ENCODE data around the gene MPG.
"Not testable (repeated sequence)": the region's sequence is repeated elsewhere in the genome, so short reads cannot be mapped to it uniquely, and the experiment has no call there.

GRCh38 chr16:38206-38605, 39.8 kb upstream of the MPG start:
- TF ChIP-seq REST (IDR thresholded peaks at IDR 0.05; ENCODE audit: unreplicated experiment); EZH2 (IDR thresholded peaks at IDR 0.05; ENCODE audit: low read depth, unreplicated experiment); EZH2phosphoT487 (IDR thresholded peaks at IDR 0.05; ENCODE audit: unreplicated experiment); CREB1 (CRISPR knock-in tag; IDR thresholded peaks at IDR 0.05; ENCODE audit: low read depth); POLR2AphosphoS5 (IDR thresholded peaks at IDR 0.05; ENCODE audit: low read depth); ZNF114 (CRISPR knock-in tag; IDR thresholded peaks at IDR 0.05); JUNB (IDR thresholded peaks at IDR 0.05; ENCODE audit: unreplicated experiment); ZNF331 (CRISPR knock-in tag; IDR thresholded peaks at IDR 0.05; ENCODE audit: low read depth); ETS1 (IDR thresholded peaks at IDR 0.05); NANOG (IDR thresholded peaks at IDR 0.05; ENCODE audit: borderline replicate concordance); STAT1 (IDR thresholded peaks at IDR 0.05; ENCODE audit: unreplicated experiment): not testable (repeated sequence)
- TF ChIP-seq, protein P1, sequence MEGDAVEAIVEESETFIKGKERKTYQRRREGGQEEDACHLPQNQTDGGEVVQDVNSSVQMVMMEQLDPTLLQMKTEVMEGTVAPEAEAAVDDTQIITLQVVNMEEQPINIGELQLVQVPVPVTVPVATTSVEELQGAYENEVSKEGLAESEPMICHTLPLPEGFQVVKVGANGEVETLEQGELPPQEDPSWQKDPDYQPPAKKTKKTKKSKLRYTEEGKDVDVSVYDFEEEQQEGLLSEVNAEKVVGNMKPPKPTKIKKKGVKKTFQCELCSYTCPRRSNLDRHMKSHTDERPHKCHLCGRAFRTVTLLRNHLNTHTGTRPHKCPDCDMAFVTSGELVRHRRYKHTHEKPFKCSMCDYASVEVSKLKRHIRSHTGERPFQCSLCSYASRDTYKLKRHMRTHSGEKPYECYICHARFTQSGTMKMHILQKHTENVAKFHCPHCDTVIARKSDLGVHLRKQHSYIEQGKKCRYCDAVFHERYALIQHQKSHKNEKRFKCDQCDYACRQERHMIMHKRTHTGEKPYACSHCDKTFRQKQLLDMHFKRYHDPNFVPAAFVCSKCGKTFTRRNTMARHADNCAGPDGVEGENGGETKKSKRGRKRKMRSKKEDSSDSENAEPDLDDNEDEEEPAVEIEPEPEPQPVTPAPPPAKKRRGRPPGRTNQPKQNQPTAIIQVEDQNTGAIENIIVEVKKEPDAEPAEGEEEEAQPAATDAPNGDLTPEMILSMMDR (conservative IDR thresholded peaks at IDR 0.05; ENCODE audit: low read depth in 2 of 2), result not testable (repeated sequence)

Data from GM23338 (cell line).